PC-3 (cell line): Measurements from ENCODE around the gene UROC1. TPM values are rescaled to one million over a fixed set of nuclear protein-coding genes. Genes with fewer than 3 reads are reported as not detected.

Experiments
- ATAC-seq: fragments of 200-7000 bp; cut with Tn5 transposase; 2 replicates; pipeline ENCODE4 v1.9.1; 2020; ENCODE audit warnings: mild to moderate bottlenecking, moderate library complexity
- BruUV-seq: library from RNA; stranded (reverse); fragments of 400-500 nt; replicated peaks from 2 replicates; lab custom pipeline; 2021; lab: Mats Ljungman, UMichigan
- CTCF ChIA-PET: fragments of 300-600 bp; sonication (Branson Sonifier 250); formaldehyde crosslinking; loops from one replicate; lab custom pipeline; 2022; ENCODE audit warnings: antibody characterized with exemption; lab: Charles Lee
- POLR2A ChIA-PET: fragments of 300-600 bp; sonication (Branson Sonifier 250); formaldehyde crosslinking; loops from one replicate; lab custom pipeline; 2022; ENCODE audit warnings: antibody characterized with exemption; ENCODE audit not compliant: unreplicated experiment; lab: Charles Lee
- DNase-seq: peaks from one replicate; pipeline ENCODE4 v3.0.0-alpha.2; 2015
- H2AFZ ChIP-seq: fragments of 300-600 bp; sonication (generic); 2 replicates; pipeline ENCODE4 v1.6.0; 2016; ENCODE audit warnings: antibody characterized with exemption, low read length
- H3F3A ChIP-seq: fragments of 300-600 bp; sonication (generic); one replicate; pipeline ENCODE4 v1.6.0; 2017; ENCODE audit warnings: antibody characterized with exemption, low read length, control low read depth, mild to moderate bottlenecking; ENCODE audit not compliant: unreplicated experiment
- H3K27ac ChIP-seq: fragments of 300-600 bp; sonication (generic); 2 replicates; pipeline ENCODE4 v1.5.1; 2016; ENCODE audit warnings: mild to moderate bottlenecking, low read length
- H3K27me3 ChIP-seq: fragments of 300-600 bp; sonication (generic); 2 replicates; pipeline ENCODE4 v1.6.1; 2016; ENCODE audit warnings: low read length, mixed read lengths
- H3K36me3 ChIP-seq: fragments of 300-600 bp; sonication (generic); 2 replicates; pipeline ENCODE4 v1.6.1; 2016; ENCODE audit warnings: low read depth, mixed run types, low read length, mixed read lengths
- H3K4me1 ChIP-seq: fragments of 300-600 bp; sonication (generic); 2 replicates; pipeline ENCODE4 v1.5.1; 2016; ENCODE audit warnings: low read length; ENCODE audit not compliant: insufficient read depth
- H3K4me2 ChIP-seq: fragments of 300-600 bp; sonication (generic); 2 replicates; pipeline ENCODE4 v1.6.0; 2016; ENCODE audit warnings: low read length
- H3K4me3 ChIP-seq: fragments of 300-600 bp; sonication (generic); 2 replicates; pipeline ENCODE4 v1.5.1; 2016; ENCODE audit warnings: mild to moderate bottlenecking, low read length, mixed read lengths
- H3K79me2 ChIP-seq: fragments of 300-600 bp; sonication (generic); 2 replicates; pipeline ENCODE4 v1.6.1; 2017; ENCODE audit warnings: low read length, mixed read lengths
- H3K9ac ChIP-seq: fragments of 300-600 bp; sonication (generic); 2 replicates; pipeline ENCODE4 v1.6.0; 2016; ENCODE audit warnings: mild to moderate bottlenecking, low read length
- H3K9me2 ChIP-seq: fragments of 300-600 bp; sonication (generic); replicated peaks from 2 replicates; pipeline ENCODE4 v1.6.1; 2016; ENCODE audit warnings: mixed run types, low read length, mixed read lengths
- H3K9me3 ChIP-seq: fragments of 300-600 bp; sonication (generic); 2 replicates; pipeline ENCODE4 v1.6.1; 2016; ENCODE audit warnings: low read length, mixed read lengths
- H4K20me1 ChIP-seq: fragments of 300-600 bp; sonication (generic); 2 replicates; pipeline ENCODE4 v1.6.1; 2016; ENCODE audit warnings: low read length, mixed read lengths
- CTCF ChIP-seq: fragments of 300-600 bp; sonication (generic); conservative IDR thresholded peaks from 2 replicates; pipeline ENCODE4 v1.5.1; 2017; ENCODE audit warnings: antibody characterized with exemption, low read depth, mild to moderate bottlenecking, low read length
- EZH2 ChIP-seq: fragments of 300-600 bp; sonication (generic); IDR thresholded peaks from one replicate; pipeline ENCODE4 v1.6.1; 2017; ENCODE audit warnings: antibody characterized with exemption, mild to moderate bottlenecking, low read length; ENCODE audit not compliant: unreplicated experiment
- EZH2phosphoT487 ChIP-seq: fragments of 300-600 bp; sonication (generic); IDR thresholded peaks from 2 replicates; pipeline ENCODE4 v1.6.1; 2018; ENCODE audit warnings: mild to moderate bottlenecking, antibody characterized with exemption, low read length, borderline replicate concordance
- intact Hi-C: fragments of 100-400 bp; cut with micrococcal nuclease; formaldehyde crosslinking; loops from 2 replicates; pipeline ENCODE4 v1.9.0; 2023
- total RNA-seq: library from RNA; depleted of rRNA; stranded (reverse); fragments of >200 nt; gene quantifications from 2 replicates; pipeline ENCODE4 v1.2.3, GENCODE V29; 2014

UROC1 gene
- total RNA-seq, 1 experiment from 2014 or later, result not detected

GRCh38 chr3:126468028-126468891 lies 49.3 kb downstream of the UROC1 start:
- no peak for ATAC-seq
- CTCF ChIA-PET, result no interaction called here

GRCh38 chr3:126467611-126467955 lies 50.0 kb downstream of the UROC1 start:
- no peaks in the 10 kb centered on the region for H3K9me2 ChIP-seq
- no peaks in the 10 kb centered on the region for H3K27me3 ChIP-seq
- ChIA-PET POLR2A (no interaction called here), CTCF (no interaction called here)
- peaks cover 3% of the 10 kb centered on the region for H4K20me1 ChIP-seq
- ATAC-seq (no peak), DNase-seq (no peak)
- H3K4me3 ChIP-seq, result no peak overlapping the region
- no peaks in the 10 kb centered on the region for H3F3A ChIP-seq
- no peak overlapping the region for H2AFZ ChIP-seq
- H3K36me3 ChIP-seq, result peaks cover 17% of the 10 kb centered on the region; the same call in 1 of the 2 replicates
- no peaks in the 10 kb centered on the region for H3K9me3 ChIP-seq
- no peak overlapping the region for H3K27ac ChIP-seq
- H3K4me1 ChIP-seq, result peaks cover 8% of the 10 kb centered on the region
- H3K79me2 ChIP-seq, result peaks cover 40% of the 10 kb centered on the region
- no peak for TF ChIP-seq EZH2phosphoT487
- no peak for TF ChIP-seq CTCF
- TF ChIP-seq EZH2, result no peak
- intact Hi-C loops, result no loop called here
- no peak overlapping the region for H3K9ac ChIP-seq
- BruUV-seq, result no TSS peak
- no peak overlapping the region for H3K4me2 ChIP-seq

More at GRCh38 chr3:126468028-126468891, 49.3 kb downstream of the UROC1 start:
- Histone ChIP-seq H3K36me3 (peaks cover 17% of the 10 kb centered on the region; the same call in 1 of the 2 replicates), H3K9me2 (no peaks in the 10 kb centered on the region), H3K27ac (no peak overlapping the region), H3K9me3 (no peaks in the 10 kb centered on the region), H3F3A (no peaks in the 10 kb centered on the region), H2AFZ (no peak overlapping the region), H3K4me3 (no peak overlapping the region), H3K4me2 (no peak overlapping the region), H3K79me2 (peaks cover 47% of the 10 kb centered on the region), H4K20me1 (peaks cover 10% of the 10 kb centered on the region), H3K9ac (no peak overlapping the region), H3K27me3 (no peaks in the 10 kb centered on the region), H3K4me1 (peaks cover 14% of the 10 kb centered on the region)
- intact Hi-C loops, result no loop called here
- TF ChIP-seq EZH2 (no peak), CTCF (no peak), EZH2phosphoT487 (no peak)
- BruUV-seq, result no TSS peak
- no peak for DNase-seq
- POLR2A ChIA-PET, result no interaction called here
